HG03045 (cell line): ENCODE data around the gene TMEM100.
"Not testable (repeated sequence)": the region's sequence is repeated elsewhere in the genome, so short reads cannot be mapped to it uniquely, and the experiment has no call there.

Source experiments
- ATAC-seq: cut with Tn5 transposase; IDR thresholded peaks from one replicate; pipeline ENCODE4 v1.9.1; 2021; ENCODE audit warnings: mild to moderate bottlenecking, moderate library complexity; ENCODE audit not compliant: unreplicated experiment

Gene TMEM100

GRCh38 chr17:55690105-55690508 is 32.6 kb downstream of the TMEM100 start:
- ATAC-seq, result no peak

- no peak for ATAC-seq
These were observed 33.0 kb downstream of the TMEM100 start for GRCh38 chr17:55689672-55690071.

GRCh38 chr17:55688057-55688456 is 34.6 kb downstream of the TMEM100 start:
- ATAC-seq, result no peak

- ATAC-seq, result no peak
These were observed 35.6 kb downstream of the TMEM100 start for GRCh38 chr17:55687037-55687436.

GRCh38 chr17:55683550-55684315 is 38.9 kb downstream of the TMEM100 start:
- ATAC-seq, result no peak

- ATAC-seq, result no peak
These were observed 41.3 kb downstream of the TMEM100 start for GRCh38 chr17:55681342-55681700.

- ATAC-seq, result no peak
These were observed 41.9 kb downstream of the TMEM100 start for GRCh38 chr17:55680686-55681341.

GRCh38 chr17:55677446-55677845 is 45.2 kb downstream of the TMEM100 start:
- no peak for ATAC-seq

- ATAC-seq, result no peak
These were observed 46.4 kb downstream of the TMEM100 start for GRCh38 chr17:55676274-55676673.

GRCh38 chr17:55673743-55674506 is 48.7 kb downstream of the TMEM100 start:
- no peak for ATAC-seq

GRCh38 chr17:55672585-55673501 is 49.8 kb downstream of the TMEM100 start:
- no peak for ATAC-seq

- ATAC-seq, result not testable (repeated sequence)
These were observed 50.7 kb downstream of the TMEM100 start for GRCh38 chr17:55672010-55672409.
